ENCODE measurements around the gene KCNK5. TPM values are rescaled to one million over a fixed set of nuclear protein-coding genes. Genes with fewer than 3 reads are reported as not detected.

The KCNK5 gene
- total RNA-seq, 4 donors from 2014 or later, result 6.2 to 9.2 (median 7.4) TPM

- no peak overlapping the region for H3K27ac ChIP-seq (replicated peaks in 1 of 4)
- WGBS, result 91% methylated on average over 2 of the region's 2 CpGs
These were observed 37.1 kb upstream of the KCNK5 start for GRCh38 chr6:39266375-39266774.

GRCh38 chr6:39263303-39264037 lies 34.2 kb upstream of the KCNK5 start:
- Histone ChIP-seq H3K27ac (replicated peaks in 1 of 4) (no peak overlapping the region), H3K4me3 (no peak overlapping the region), H3K4me1 (no peaks in the 10 kb centered on the region), H3K36me3 (no peaks in the 10 kb centered on the region), H3K9me3 (no peaks in the 10 kb centered on the region), H3K27me3 (peaks cover 0 to 31% (median 0%) of the 10 kb centered on the region in 4 donors)
- intact Hi-C loops (cut with DNase I), result no loop called here
- DNase-seq (ENCODE audit: extremely low spot score), result no peak
- 54% methylated on average over 5 of the region's 5 CpGs for WGBS
- TF ChIP-seq CTCF (IDR thresholded peaks at IDR 0.05) (no peak), POLR2A (IDR thresholded peaks at IDR 0.05; ENCODE audit: low read depth) (no peak), POLR2AphosphoS5 (IDR thresholded peaks at IDR 0.05) (no peak), EP300 (IDR thresholded peaks at IDR 0.05) (no peak)

More at GRCh38 chr6:39266375-39266774, 37.1 kb upstream of the KCNK5 start:
- Histone ChIP-seq H3K4me1 (no peaks in the 10 kb centered on the region), H3K27me3 (peaks cover 0 to 10% (median 0%) of the 10 kb centered on the region in 4 donors), H3K4me3 (no peak overlapping the region), H3K9me3 (no peaks in the 10 kb centered on the region), H3K36me3 (no peaks in the 10 kb centered on the region)
- DNase-seq (ENCODE audit: extremely low spot score), result no peak
- no peak for TF ChIP-seq CTCF (IDR thresholded peaks at IDR 0.05)
- no peak for TF ChIP-seq EP300 (IDR thresholded peaks at IDR 0.05)
- no peak for TF ChIP-seq POLR2A (IDR thresholded peaks at IDR 0.05; ENCODE audit: low read depth)
- no peak for TF ChIP-seq POLR2AphosphoS5 (IDR thresholded peaks at IDR 0.05)
- intact Hi-C loops (cut with DNase I), result no loop called here

GRCh38 chr6:39261751-39262150 lies 32.5 kb upstream of the KCNK5 start:
- peaks cover 0 to 31% (median 0%) of the 10 kb centered on the region in 4 donors for H3K27me3 ChIP-seq
- no peaks in the 10 kb centered on the region for H3K9me3 ChIP-seq
- no peaks in the 10 kb centered on the region for H3K4me1 ChIP-seq
- H3K27ac ChIP-seq (replicated peaks in 1 of 4), result no peak overlapping the region
- no peak overlapping the region for H3K4me3 ChIP-seq
- no peaks in the 10 kb centered on the region for H3K36me3 ChIP-seq
- WGBS, result 85% methylated on average over 3 of the region's 3 CpGs
- intact Hi-C loops (cut with DNase I), result no loop called here
- DNase-seq (ENCODE audit: extremely low spot score), result no peak
- TF ChIP-seq CTCF (IDR thresholded peaks at IDR 0.05), result no peak
- TF ChIP-seq POLR2AphosphoS5 (IDR thresholded peaks at IDR 0.05), result no peak
- no peak for TF ChIP-seq EP300 (IDR thresholded peaks at IDR 0.05)
- TF ChIP-seq POLR2A (IDR thresholded peaks at IDR 0.05; ENCODE audit: low read depth), result no peak

- WGBS, result 82% methylated on average over 2 of the region's 2 CpGs
- TF ChIP-seq CTCF (IDR thresholded peaks at IDR 0.05) (no peak), POLR2AphosphoS5 (IDR thresholded peaks at IDR 0.05) (no peak), POLR2A (IDR thresholded peaks at IDR 0.05; ENCODE audit: low read depth) (no peak), EP300 (IDR thresholded peaks at IDR 0.05) (no peak)
These were observed 31.7 kb upstream of the KCNK5 start for GRCh38 chr6:39260953-39261352.

More at GRCh38 chr6:39260953-39261352, 31.7 kb upstream of the KCNK5 start:
- DNase-seq (ENCODE audit: extremely low spot score), result no peak
- H3K27me3 ChIP-seq, result peaks cover 0 to 31% (median 0%) of the 10 kb centered on the region in 4 donors
- H3K36me3 ChIP-seq, result no peaks in the 10 kb centered on the region
- H3K27ac ChIP-seq (replicated peaks in 1 of 4), result no peak overlapping the region
- H3K4me1 ChIP-seq, result no peaks in the 10 kb centered on the region
- intact Hi-C loops (cut with DNase I), result no loop called here
- no peaks in the 10 kb centered on the region for H3K9me3 ChIP-seq
- H3K4me3 ChIP-seq, result no peak overlapping the region
